Neural crest cell (in vitro differentiated cells): ENCODE measurements around the gene GNPAT. TPM values are rescaled to one million over a fixed set of nuclear protein-coding genes. Genes with fewer than 3 reads are reported as not detected.

ENCODE experiments used
- DNase-seq: peaks from one replicate; pipeline ENCODE4 v3.0.0; 2021; ENCODE audit warnings: low read depth, mixed read lengths, low spot score
- H3K27ac Mint-ChIP-seq: one replicate; pipeline ENCODE4 v1.8.0; 2021; ENCODE audit warnings: mild to moderate bottlenecking, mixed read lengths; ENCODE audit not compliant: unreplicated experiment
- H3K27me3 Mint-ChIP-seq: 2 replicates; pipeline ENCODE4 v1.8.0; 2021; ENCODE audit warnings: low read depth, mild to moderate bottlenecking, mixed read lengths
- H3K36me3 Mint-ChIP-seq: 2 replicates; pipeline ENCODE4 v1.8.0; 2021; ENCODE audit warnings: low read depth, mild to moderate bottlenecking, mixed read lengths
- H3K4me1 Mint-ChIP-seq: 2 replicates; pipeline ENCODE4 v1.8.0; 2021; ENCODE audit warnings: mixed read lengths
- H3K4me3 Mint-ChIP-seq: one replicate; pipeline ENCODE4 v1.8.0; 2021; ENCODE audit warnings: mild to moderate bottlenecking, mixed read lengths
- H3K9me3 Mint-ChIP-seq: 2 replicates; pipeline ENCODE4 v1.8.0; 2021; ENCODE audit warnings: mixed read lengths
- total RNA-seq: library from RNA; stranded (reverse); gene quantifications from 2 replicates; pipeline ENCODE4 v1.2.1, GENCODE V29; 2021
- TF ChIP-seq, protein P1 (sequence below): fragments of 200-600 bp; sonication (generic); conservative IDR thresholded peaks from 2 replicates; pipeline ENCODE4 v1.5.0; 2021; ENCODE audit warnings: antibody characterized with exemption, mild to moderate bottlenecking

GNPAT gene
- total RNA-seq, 1 donor from 2014 or later: 69.2 TPM

DNA sequence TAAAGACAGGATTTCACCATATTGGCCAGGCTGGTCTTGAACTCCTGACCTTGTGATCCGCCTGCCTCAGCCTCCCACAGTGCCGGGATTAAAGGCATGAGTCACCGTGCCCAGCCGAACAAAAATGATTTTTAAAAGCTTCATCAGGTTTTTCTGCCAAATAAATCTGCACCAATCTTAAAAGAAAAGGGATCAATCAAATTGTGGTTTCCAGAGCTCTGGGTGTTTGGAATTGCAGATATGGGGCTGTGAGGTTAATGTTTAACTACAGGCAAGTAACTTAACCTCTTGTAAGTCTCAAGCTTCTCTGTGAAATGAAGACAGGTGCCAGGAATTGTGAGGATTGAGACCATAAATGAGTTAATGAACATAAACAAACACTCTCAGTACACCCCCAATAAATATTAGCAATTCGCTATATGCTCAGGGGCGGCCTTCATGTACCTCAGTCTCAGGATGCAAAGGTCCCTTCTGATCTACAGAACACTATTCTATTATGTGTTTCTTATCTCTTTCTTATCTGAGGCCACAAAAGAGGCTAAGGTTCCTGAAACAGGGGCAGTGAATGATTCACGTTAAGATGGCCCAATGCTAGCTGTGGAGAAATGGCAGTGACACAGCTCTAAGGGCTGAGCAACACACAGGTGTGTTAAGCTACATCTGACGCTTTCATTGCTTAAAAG lies 7.1 kb upstream of the GNPAT start:
- peaks cover 4% of the 10 kb centered on the region for H3K36me3 Mint-ChIP-seq
- H3K27me3 Mint-ChIP-seq: no peaks in the 10 kb centered on the region
- TF ChIP-seq, protein P1, sequence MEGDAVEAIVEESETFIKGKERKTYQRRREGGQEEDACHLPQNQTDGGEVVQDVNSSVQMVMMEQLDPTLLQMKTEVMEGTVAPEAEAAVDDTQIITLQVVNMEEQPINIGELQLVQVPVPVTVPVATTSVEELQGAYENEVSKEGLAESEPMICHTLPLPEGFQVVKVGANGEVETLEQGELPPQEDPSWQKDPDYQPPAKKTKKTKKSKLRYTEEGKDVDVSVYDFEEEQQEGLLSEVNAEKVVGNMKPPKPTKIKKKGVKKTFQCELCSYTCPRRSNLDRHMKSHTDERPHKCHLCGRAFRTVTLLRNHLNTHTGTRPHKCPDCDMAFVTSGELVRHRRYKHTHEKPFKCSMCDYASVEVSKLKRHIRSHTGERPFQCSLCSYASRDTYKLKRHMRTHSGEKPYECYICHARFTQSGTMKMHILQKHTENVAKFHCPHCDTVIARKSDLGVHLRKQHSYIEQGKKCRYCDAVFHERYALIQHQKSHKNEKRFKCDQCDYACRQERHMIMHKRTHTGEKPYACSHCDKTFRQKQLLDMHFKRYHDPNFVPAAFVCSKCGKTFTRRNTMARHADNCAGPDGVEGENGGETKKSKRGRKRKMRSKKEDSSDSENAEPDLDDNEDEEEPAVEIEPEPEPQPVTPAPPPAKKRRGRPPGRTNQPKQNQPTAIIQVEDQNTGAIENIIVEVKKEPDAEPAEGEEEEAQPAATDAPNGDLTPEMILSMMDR: no peak
- no peak for DNase-seq
- no peaks in the 10 kb centered on the region for H3K4me1 Mint-ChIP-seq
- H3K27ac Mint-ChIP-seq: no peak overlapping the region
- no peaks in the 10 kb centered on the region for H3K9me3 Mint-ChIP-seq
- no peak overlapping the region for H3K4me3 Mint-ChIP-seq

DNA sequence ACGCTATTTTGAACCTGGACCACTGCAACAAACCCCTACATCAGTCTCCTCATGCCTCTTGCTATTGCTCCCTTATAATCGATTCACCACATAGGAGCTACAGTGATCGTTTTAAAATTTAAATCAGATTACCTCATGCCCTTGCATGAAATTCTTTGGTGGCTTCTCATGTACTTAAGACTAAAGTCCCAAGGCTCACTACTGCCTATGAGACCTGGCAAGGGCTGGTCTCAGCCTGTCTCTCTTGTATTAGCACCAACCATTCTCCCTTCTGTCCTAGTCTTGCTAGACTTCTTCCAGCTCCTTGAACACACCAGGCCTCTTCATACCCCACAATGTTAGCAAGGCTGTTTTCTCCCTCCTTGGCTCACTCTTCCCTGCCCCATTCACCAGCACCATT lies 6.5 kb upstream of the GNPAT start:
- DNase-seq: no peak
- Mint-ChIP-seq H3K4me3 (no peak overlapping the region), H3K36me3 (peaks cover 4% of the 10 kb centered on the region), H3K27me3 (no peaks in the 10 kb centered on the region), H3K4me1 (no peaks in the 10 kb centered on the region), H3K27ac (no peak overlapping the region), H3K9me3 (no peaks in the 10 kb centered on the region)
- TF ChIP-seq, protein P1: no peak

DNA sequence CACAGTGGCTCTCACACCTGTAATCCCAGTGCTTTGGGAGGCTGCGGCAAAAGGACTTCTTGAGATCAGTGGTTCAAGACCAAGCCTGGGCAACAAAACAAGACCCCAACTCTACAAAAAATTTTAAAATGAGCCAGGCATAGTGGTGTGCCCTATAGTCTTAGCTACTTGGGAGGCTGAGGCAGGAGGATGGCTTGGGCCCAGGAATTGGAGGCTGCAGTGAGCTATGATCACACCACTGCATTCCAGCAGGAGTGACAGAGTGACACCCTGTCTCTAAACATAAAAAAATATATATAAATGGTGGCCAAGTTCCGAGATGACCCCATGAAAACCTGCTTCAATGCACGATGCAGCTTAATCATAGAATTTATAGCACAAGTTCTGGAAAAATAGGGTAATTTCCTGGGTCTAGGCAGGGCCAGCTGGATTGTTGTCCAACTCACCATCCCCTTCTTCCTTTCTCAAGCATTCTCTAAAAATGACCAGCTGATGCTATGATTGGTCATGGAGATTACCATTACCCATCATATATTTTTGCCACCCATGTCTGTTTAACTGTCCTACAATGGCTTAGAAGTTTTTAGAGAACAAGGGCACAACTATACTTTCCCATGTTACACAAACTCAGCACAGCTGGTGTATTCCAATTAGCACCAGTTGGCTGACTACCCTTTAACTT lies 5.3 kb upstream of the GNPAT start:
- H3K27ac Mint-ChIP-seq: no peak overlapping the region
- no peak for DNase-seq
- H3K4me1 Mint-ChIP-seq: peaks cover 11% of the 10 kb centered on the region
- H3K27me3 Mint-ChIP-seq: no peaks in the 10 kb centered on the region
- TF ChIP-seq, protein P1: no peak
- H3K36me3 Mint-ChIP-seq: peaks cover 4% of the 10 kb centered on the region
- H3K4me3 Mint-ChIP-seq: no peak overlapping the region
- H3K9me3 Mint-ChIP-seq: no peaks in the 10 kb centered on the region

DNA sequence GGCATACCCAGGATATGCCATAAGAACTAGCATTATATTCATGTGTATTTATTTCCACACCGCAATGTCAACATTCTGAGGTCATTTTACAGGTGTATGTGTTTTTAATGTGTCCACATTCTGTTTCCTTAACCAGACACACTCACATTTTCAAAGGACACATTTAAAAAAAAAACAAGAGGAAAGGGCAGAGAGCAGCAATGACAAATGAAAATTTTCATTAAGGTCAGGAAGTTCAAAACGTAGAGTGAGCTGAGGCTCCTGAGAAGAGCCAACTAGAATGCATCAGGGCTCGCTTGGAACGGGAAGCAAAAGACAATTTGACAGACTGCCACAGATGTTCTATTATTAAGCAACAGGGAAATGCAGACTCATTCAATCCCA lies 4.8 kb upstream of the GNPAT start:
- H3K9me3 Mint-ChIP-seq: no peaks in the 10 kb centered on the region
- peaks cover 4% of the 10 kb centered on the region for H3K36me3 Mint-ChIP-seq
- TF ChIP-seq, protein P1: no peak
- H3K27ac Mint-ChIP-seq: no peak overlapping the region
- no peaks in the 10 kb centered on the region for H3K27me3 Mint-ChIP-seq
- H3K4me1 Mint-ChIP-seq: peaks cover 12% of the 10 kb centered on the region
- no peak overlapping the region for H3K4me3 Mint-ChIP-seq
- no peak for DNase-seq

DNA sequence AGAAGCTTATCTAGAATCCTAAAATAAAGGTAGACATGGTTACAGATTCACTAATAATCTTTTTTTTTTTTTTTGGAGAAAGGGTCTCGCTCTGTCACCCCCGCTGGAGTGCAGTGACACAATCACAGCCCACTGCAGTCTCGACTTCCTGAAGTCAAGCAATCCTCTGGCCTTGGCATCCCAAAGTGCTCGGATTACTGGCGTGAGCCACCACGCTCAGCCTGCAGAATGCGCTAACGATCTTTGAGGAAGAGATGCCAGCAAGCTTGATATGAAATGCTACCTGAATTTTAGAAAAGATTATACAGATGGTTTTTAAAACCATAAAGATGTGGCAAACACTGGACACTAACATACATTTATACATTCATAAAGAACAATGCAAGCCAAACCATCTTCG lies 4.1 kb upstream of the GNPAT start:
- Mint-ChIP-seq H3K27me3 (no peaks in the 10 kb centered on the region), H3K4me1 (peaks cover 15% of the 10 kb centered on the region), H3K27ac (no peak overlapping the region), H3K9me3 (no peaks in the 10 kb centered on the region), H3K4me3 (no peak overlapping the region), H3K36me3 (peaks cover 4% of the 10 kb centered on the region)
- no peak for DNase-seq
- TF ChIP-seq, protein P1: no peak
